ENCODE data around the gene TDRD1.

GRCh38 chr10:114163062-114163461 is 16.1 kb upstream of the TDRD1 start:
- TF ChIP-seq CTCF (IDR thresholded peaks at IDR 0.05; ENCODE audit: low read depth, low read length, missing input control) (no peak), JUND (IDR thresholded peaks at IDR 0.05) (no peak), MAX (IDR thresholded peaks at IDR 0.05) (no peak), TAF1 (conservative IDR thresholded peaks at IDR 0.05) (no peak)
